SK-N-SH treated with all-trans-retinoic acid at 6 μM for 48 hours (cell line): ENCODE measurements around the gene TRMT11.
A peak's percentile ranks its signal among the peaks of the same experiment; 100 is the strongest.

Experiments
- ATAC-seq: fragments of 200-7000 bp; cut with Tn5 transposase; 3 replicates; pipeline ENCODE4 v1.9.1; 2020; ENCODE audit warnings: mild to moderate bottlenecking, moderate library complexity
- ARNTL ChIP-seq: fragments of 450-650 bp; formaldehyde crosslinking; IDR thresholded peaks from 2 replicates; pipeline ENCODE4 v1.5.0; 2020; ENCODE audit warnings: low read depth, mild to moderate bottlenecking, moderate library complexity, borderline replicate concordance
- BACH2 ChIP-seq: fragments of 250-450 bp; sonication (Bioruptor Pico); IDR thresholded peaks from 2 replicates; pipeline ENCODE4 v1.9.0; 2021; ENCODE audit warnings: mild to moderate bottlenecking, borderline replicate concordance
- CREB5 ChIP-seq: fragments of 250-450 bp; sonication (Bioruptor Pico); IDR thresholded peaks from 2 replicates; pipeline ENCODE4 v1.5.1; 2020; ENCODE audit warnings: low read depth, mild to moderate bottlenecking, moderate library complexity
- CSDC2 ChIP-seq: fragments of 250-450 bp; sonication (Bioruptor Pico); IDR thresholded peaks from 2 replicates; pipeline ENCODE4 v1.5.0; 2020; ENCODE audit warnings: mild to moderate bottlenecking, moderate library complexity
- CSRNP3 ChIP-seq: fragments of 250-450 bp; sonication (Bioruptor Pico); IDR thresholded peaks from 2 replicates; pipeline ENCODE4 v1.5.1; 2021; ENCODE audit warnings: mild to moderate bottlenecking, moderate library complexity
- ESRRG ChIP-seq: fragments of 250-450 bp; sonication (Bioruptor Pico); IDR thresholded peaks from 2 replicates; pipeline ENCODE4 v1.6.1; 2021; ENCODE audit warnings: mild to moderate bottlenecking
- GLIS3 ChIP-seq: fragments of 250-450 bp; sonication (Bioruptor Pico); IDR thresholded peaks from 2 replicates; pipeline ENCODE4 v1.5.0; 2020; ENCODE audit warnings: mild to moderate bottlenecking, moderate library complexity
- ISL1 ChIP-seq: fragments of 250-450 bp; sonication (Bioruptor Pico); IDR thresholded peaks from 2 replicates; pipeline ENCODE4 v2.1.2; 2022; ENCODE audit warnings: mild to moderate bottlenecking, moderate library complexity
- OSR1 ChIP-seq: fragments of 250-450 bp; sonication (Bioruptor Pico); IDR thresholded peaks from 2 replicates; pipeline ENCODE4 v1.8.0; 2022; ENCODE audit warnings: moderate library complexity, mild to moderate bottlenecking, inconsistent platforms
- POU6F1 ChIP-seq: fragments of 250-450 bp; sonication (Bioruptor Pico); IDR thresholded peaks from 2 replicates; pipeline ENCODE4 v1.8.0; 2021; ENCODE audit warnings: low read depth, mild to moderate bottlenecking, moderate library complexity, borderline replicate concordance
- PPARA ChIP-seq: fragments of 250-450 bp; sonication (Bioruptor Pico); IDR thresholded peaks from 2 replicates; pipeline ENCODE4 v1.5.0; 2020; ENCODE audit warnings: mild to moderate bottlenecking, borderline replicate concordance
- SNAI2 ChIP-seq: fragments of 250-450 bp; sonication (Bioruptor Pico); IDR thresholded peaks from 2 replicates; pipeline ENCODE4 v1.5.0; 2020; ENCODE audit warnings: mild to moderate bottlenecking, moderate library complexity
- TCF4 ChIP-seq: fragments of 250-450 bp; sonication (Bioruptor Pico); IDR thresholded peaks from 2 replicates; pipeline ENCODE4 v1.8.0; 2021; ENCODE audit warnings: mild to moderate bottlenecking, moderate library complexity, borderline replicate concordance
- TOX ChIP-seq: fragments of 250-450 bp; sonication (Bioruptor Pico); IDR thresholded peaks from 2 replicates; pipeline ENCODE4 v1.8.0; 2021; ENCODE audit warnings: mild to moderate bottlenecking, moderate library complexity, borderline replicate concordance
- TSHZ2 ChIP-seq: fragments of 250-450 bp; sonication (Bioruptor Pico); IDR thresholded peaks from 2 replicates; pipeline ENCODE4 v1.5.0; 2020; ENCODE audit warnings: mild to moderate bottlenecking, moderate library complexity
- ZC3H10 ChIP-seq: fragments of 250-450 bp; sonication (Bioruptor Pico); IDR thresholded peaks from 2 replicates; pipeline ENCODE4 v1.5.1; 2021; ENCODE audit warnings: mild to moderate bottlenecking, moderate library complexity
- ZFP30 ChIP-seq: fragments of 450-650 bp; formaldehyde crosslinking; IDR thresholded peaks from 2 replicates; pipeline ENCODE4 v1.5.0; 2022; ENCODE audit warnings: mild to moderate bottlenecking, moderate library complexity
- ZNF565 ChIP-seq: fragments of 450-650 bp; formaldehyde crosslinking; conservative IDR thresholded peaks from 2 replicates; pipeline ENCODE4 v1.5.0; 2020; ENCODE audit warnings: low read depth, mild to moderate bottlenecking, moderate library complexity
- ZNF70 ChIP-seq: fragments of 450-650 bp; formaldehyde crosslinking; IDR thresholded peaks from 2 replicates; pipeline ENCODE4 v1.5.0; 2020; ENCODE audit warnings: mild to moderate bottlenecking, moderate library complexity
- ZNF8 ChIP-seq: fragments of 450-650 bp; formaldehyde crosslinking; IDR thresholded peaks from 2 replicates; pipeline ENCODE4 v1.5.0; 2020; ENCODE audit warnings: mild to moderate bottlenecking, moderate library complexity

TRMT11 gene

GRCh38 chr6:126076992-126077664 is 90.8 kb downstream of the TRMT11 start:
- no peak for ATAC-seq
- TF ChIP-seq PPARA (no peak), TOX (CRISPR knock-in tag) (no peak), CREB5 (CRISPR knock-in tag) (no peak), ZNF8 (CRISPR knock-in tag) (no peak), ZNF70 (CRISPR knock-in tag) (no peak), ZFP30 (CRISPR knock-in tag) (no peak), TSHZ2 (CRISPR knock-in tag) (no peak), CSRNP3 (CRISPR knock-in tag) (no peak), BACH2 (CRISPR knock-in tag) (no peak), TCF4 (CRISPR knock-in tag) (no peak)

GRCh38 chr6:126077810-126078776 is 91.8 kb downstream of the TRMT11 start:
- ATAC-seq: peak; percentile 91
- TF ChIP-seq TCF4 (CRISPR knock-in tag) (peak; percentile 99), ZFP30 (CRISPR knock-in tag) (0 out of 2 replicates have a peak, but pooled peaks have one; percentile 42), ISL1 (CRISPR knock-in tag) (peak; percentile 99), CSRNP3 (CRISPR knock-in tag) (peak; percentile 84; the same call in 1 of the 2 replicates), ZC3H10 (CRISPR knock-in tag) (peak; percentile 84), GLIS3 (CRISPR knock-in tag) (0 out of 2 replicates have a peak, but pooled peaks have one; percentile 79), TSHZ2 (CRISPR knock-in tag) (peak; percentile 90), ESRRG (peak; percentile 61; the same call in 1 of the 2 replicates), ZNF565 (CRISPR knock-in tag) (peak; percentile 87), CREB5 (CRISPR knock-in tag) (peak; percentile 99), POU6F1 (CRISPR knock-in tag) (peak; percentile 40; the same call in 1 of the 2 replicates), OSR1 (CRISPR knock-in tag) (no peak), TOX (CRISPR knock-in tag) (peak; percentile 31; the same call in 1 of the 2 replicates), ZNF8 (CRISPR knock-in tag) (peak; percentile 53; the same call in 1 of the 2 replicates), SNAI2 (CRISPR knock-in tag) (peak; percentile 87; the same call in 1 of the 2 replicates), ARNTL (CRISPR knock-in tag) (0 out of 2 replicates have a peak, but pooled peaks have one; percentile 37), CSDC2 (CRISPR knock-in tag) (peak; percentile 77; the same call in 1 of the 2 replicates), PPARA (no peak)
